ENCODE data around the gene BBS9.

- TF ChIP-seq, protein P1, sequence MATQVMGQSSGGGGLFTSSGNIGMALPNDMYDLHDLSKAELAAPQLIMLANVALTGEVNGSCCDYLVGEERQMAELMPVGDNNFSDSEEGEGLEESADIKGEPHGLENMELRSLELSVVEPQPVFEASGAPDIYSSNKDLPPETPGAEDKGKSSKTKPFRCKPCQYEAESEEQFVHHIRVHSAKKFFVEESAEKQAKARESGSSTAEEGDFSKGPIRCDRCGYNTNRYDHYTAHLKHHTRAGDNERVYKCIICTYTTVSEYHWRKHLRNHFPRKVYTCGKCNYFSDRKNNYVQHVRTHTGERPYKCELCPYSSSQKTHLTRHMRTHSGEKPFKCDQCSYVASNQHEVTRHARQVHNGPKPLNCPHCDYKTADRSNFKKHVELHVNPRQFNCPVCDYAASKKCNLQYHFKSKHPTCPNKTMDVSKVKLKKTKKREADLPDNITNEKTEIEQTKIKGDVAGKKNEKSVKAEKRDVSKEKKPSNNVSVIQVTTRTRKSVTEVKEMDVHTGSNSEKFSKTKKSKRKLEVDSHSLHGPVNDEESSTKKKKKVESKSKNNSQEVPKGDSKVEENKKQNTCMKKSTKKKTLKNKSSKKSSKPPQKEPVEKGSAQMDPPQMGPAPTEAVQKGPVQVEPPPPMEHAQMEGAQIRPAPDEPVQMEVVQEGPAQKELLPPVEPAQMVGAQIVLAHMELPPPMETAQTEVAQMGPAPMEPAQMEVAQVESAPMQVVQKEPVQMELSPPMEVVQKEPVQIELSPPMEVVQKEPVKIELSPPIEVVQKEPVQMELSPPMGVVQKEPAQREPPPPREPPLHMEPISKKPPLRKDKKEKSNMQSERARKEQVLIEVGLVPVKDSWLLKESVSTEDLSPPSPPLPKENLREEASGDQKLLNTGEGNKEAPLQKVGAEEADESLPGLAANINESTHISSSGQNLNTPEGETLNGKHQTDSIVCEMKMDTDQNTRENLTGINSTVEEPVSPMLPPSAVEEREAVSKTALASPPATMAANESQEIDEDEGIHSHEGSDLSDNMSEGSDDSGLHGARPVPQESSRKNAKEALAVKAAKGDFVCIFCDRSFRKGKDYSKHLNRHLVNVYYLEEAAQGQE (IDR thresholded peaks at IDR 0.05; ENCODE audit: borderline replicate concordance): no peak
- TF ChIP-seq EZH2 (IDR thresholded peaks at IDR 0.05; ENCODE audit: borderline replicate concordance, insufficient read depth, low read length, poor library complexity, severe bottlenecking) (no peak), CTCF (IDR thresholded peaks at IDR 0.05; ENCODE audit: poor library complexity, severe bottlenecking) (no peak), EP300 (conservative IDR thresholded peaks at IDR 0.05; ENCODE audit: poor library complexity, severe bottlenecking) (no peak), RAD21 (conservative IDR thresholded peaks at IDR 0.05) (no peak)
Measured at GRCh38 chr7:33446551-33446950, 317.2 kb downstream of the BBS9 start.

Measured in neural cell (in vitro differentiated cells).